ENCODE measurements around the gene TACC3.

TACC3 gene

DNA sequence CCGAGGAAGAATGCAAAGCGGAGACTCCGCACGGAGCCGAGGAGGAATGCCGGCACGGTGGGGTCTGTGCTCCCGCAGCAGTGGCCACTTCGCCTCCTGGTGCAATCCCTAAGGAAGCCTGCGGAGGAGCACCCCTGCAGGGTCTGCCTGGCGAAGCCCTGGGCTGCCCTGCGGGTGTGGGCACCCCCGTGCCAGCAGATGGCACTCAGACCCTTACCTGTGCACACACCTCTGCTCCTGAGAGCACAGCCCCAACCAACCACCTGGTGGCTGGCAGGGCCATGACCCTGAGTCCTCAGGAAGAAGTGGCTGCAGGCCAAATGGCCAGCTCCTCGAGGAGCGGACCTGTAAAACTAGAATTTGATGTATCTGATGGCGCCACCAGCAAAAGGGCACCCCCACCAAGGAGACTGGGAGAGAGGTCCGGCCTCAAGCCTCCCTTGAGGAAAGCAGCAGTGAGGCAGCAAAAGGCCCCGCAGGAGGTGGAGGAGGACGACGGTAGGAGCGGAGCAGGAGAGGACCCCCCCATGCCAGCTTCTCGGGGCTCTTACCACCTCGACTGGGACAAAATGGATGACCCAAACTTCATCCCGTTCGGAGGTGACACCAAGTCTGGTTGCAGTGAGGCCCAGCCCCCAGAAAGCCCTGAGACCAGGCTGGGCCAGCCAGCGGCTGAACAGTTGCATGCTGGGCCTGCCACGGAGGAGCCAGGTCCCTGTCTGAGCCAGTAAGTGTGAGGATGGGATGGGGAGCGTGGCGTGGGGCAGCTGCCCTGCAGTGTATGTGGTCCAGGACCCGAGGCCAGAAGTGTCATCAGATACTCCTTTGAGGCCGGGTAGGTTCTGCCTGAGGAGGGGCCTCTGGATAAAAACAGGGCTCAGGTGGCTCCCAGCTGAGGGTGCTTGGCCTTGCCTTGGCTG, 7.0 kb downstream of the TACC3 start (continued):
- no peak for TF ChIP-seq ZNF416 (tag by site-specific recombination; IDR thresholded peaks at IDR 0.05)

- ChIA-PET CTCF (interaction anchor here (0.6 to 7.6 kb wide), 6 partner anchors 16 to 346 kb away, joined by 3 to 61 read pairs (median 4); no protein-coding TSS in a partner anchor), POLR2A (interaction anchor here (1.0 to 1.2 kb wide), 2 partner anchors 11 to 18 kb away, joined by 3 to 4 read pairs; partner anchors contain the start of gene SLBP)
- peaks cover 19 to 98% of the 10 kb centered on the region in 2 experiments; a peak in 2 of 3 replicates for H3K36me3 ChIP-seq (ENCODE audit: control insufficient read depth in 2 of 2, insufficient read depth in 1 of 2, low read length in 2 of 2)
- no peaks in the 10 kb centered on the region for H3K9me3 ChIP-seq (ENCODE audit: control insufficient read depth, insufficient read depth, low read depth, low read length)
- TF ChIP-seq GFI1B (tag by site-specific recombination; IDR thresholded peaks at IDR 0.05), result no peak
- TF ChIP-seq, protein P1, sequence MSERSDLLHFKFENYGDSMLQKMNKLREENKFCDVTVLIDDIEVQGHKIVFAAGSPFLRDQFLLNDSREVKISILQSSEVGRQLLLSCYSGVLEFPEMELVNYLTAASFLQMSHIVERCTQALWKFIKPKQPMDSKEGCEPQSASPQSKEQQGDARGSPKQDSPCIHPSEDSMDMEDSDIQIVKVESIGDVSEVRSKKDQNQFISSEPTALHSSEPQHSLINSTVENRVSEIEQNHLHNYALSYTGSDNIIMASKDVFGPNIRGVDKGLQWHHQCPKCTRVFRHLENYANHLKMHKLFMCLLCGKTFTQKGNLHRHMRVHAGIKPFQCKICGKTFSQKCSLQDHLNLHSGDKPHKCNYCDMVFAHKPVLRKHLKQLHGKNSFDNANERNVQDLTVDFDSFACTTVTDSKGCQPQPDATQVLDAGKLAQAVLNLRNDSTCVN (tag by site-specific recombination; optimal IDR thresholded peaks at IDR 0.05), result no peak
- TF ChIP-seq ZBTB17 (tag by site-specific recombination; IDR thresholded peaks at IDR 0.05), result no peak
- TF ChIP-seq ZNF513 (tag by site-specific recombination; IDR thresholded peaks at IDR 0.05), result no peak
- H3K27ac ChIP-seq (ENCODE audit: extremely low read depth, low read depth, low read length), result no peak overlapping the region
- H3K4me3 ChIP-seq (ENCODE audit: low read depth, low read length), result no peak overlapping the region
- no peaks in the 10 kb centered on the region for H3K4me1 ChIP-seq (ENCODE audit: control insufficient read depth, insufficient read depth, low read length)
These were observed 9.3 kb downstream of the TACC3 start for GRCh38 chr4:1730532-1731135.

GRCh38 chr4:1731180-1731579, 9.9 kb downstream of the TACC3 start:
- H3K4me3 ChIP-seq (ENCODE audit: low read depth, low read length), result no peak overlapping the region
- H3K9me3 ChIP-seq (ENCODE audit: control insufficient read depth, insufficient read depth, low read depth, low read length), result no peaks in the 10 kb centered on the region
- H3K4me1 ChIP-seq (ENCODE audit: control insufficient read depth, insufficient read depth, low read length), result no peaks in the 10 kb centered on the region
- POLR2A ChIA-PET, result interaction anchor here (1.0 kb wide), 1 partner anchor 19 kb away, joined by 3 read pairs; the partner anchor contains the start of gene SLBP
- H3K36me3 ChIP-seq (ENCODE audit: control insufficient read depth in 2 of 2, insufficient read depth in 1 of 2, low read length in 2 of 2), result peaks cover 22 to 98% of the 10 kb centered on the region in 2 experiments; a peak in 2 of 3 replicates
- H3K27ac ChIP-seq (ENCODE audit: extremely low read depth, low read depth, low read length), result no peak overlapping the region
- CTCF ChIA-PET, result interaction anchor here (0.6 to 7.6 kb wide), 4 partner anchors 15 to 157 kb away, joined by 3 to 61 read pairs (median 4); no protein-coding TSS in a partner anchor
- TF ChIP-seq ZBTB44 (tag by site-specific recombination; IDR thresholded peaks at IDR 0.05) (no peak), YY1 (tag by site-specific recombination; IDR thresholded peaks at IDR 0.05) (no peak), KLF1 (tag by site-specific recombination; IDR thresholded peaks at IDR 0.05) (no peak), ZNF311 (tag by site-specific recombination; IDR thresholded peaks at IDR 0.05; ENCODE audit: borderline replicate concordance) (no peak), ZNF518A (tag by site-specific recombination; conservative IDR thresholded peaks at IDR 0.05; ENCODE audit: low read depth) (no peak), ZNF501 (tag by site-specific recombination; IDR thresholded peaks at IDR 0.05) (no peak), ZNF423 (tag by site-specific recombination; IDR thresholded peaks at IDR 0.05) (no peak), ZNF426 (tag by site-specific recombination; IDR thresholded peaks at IDR 0.05) (no peak), ZNF513 (tag by site-specific recombination; IDR thresholded peaks at IDR 0.05) (no peak)
- TF ChIP-seq, protein P2, sequence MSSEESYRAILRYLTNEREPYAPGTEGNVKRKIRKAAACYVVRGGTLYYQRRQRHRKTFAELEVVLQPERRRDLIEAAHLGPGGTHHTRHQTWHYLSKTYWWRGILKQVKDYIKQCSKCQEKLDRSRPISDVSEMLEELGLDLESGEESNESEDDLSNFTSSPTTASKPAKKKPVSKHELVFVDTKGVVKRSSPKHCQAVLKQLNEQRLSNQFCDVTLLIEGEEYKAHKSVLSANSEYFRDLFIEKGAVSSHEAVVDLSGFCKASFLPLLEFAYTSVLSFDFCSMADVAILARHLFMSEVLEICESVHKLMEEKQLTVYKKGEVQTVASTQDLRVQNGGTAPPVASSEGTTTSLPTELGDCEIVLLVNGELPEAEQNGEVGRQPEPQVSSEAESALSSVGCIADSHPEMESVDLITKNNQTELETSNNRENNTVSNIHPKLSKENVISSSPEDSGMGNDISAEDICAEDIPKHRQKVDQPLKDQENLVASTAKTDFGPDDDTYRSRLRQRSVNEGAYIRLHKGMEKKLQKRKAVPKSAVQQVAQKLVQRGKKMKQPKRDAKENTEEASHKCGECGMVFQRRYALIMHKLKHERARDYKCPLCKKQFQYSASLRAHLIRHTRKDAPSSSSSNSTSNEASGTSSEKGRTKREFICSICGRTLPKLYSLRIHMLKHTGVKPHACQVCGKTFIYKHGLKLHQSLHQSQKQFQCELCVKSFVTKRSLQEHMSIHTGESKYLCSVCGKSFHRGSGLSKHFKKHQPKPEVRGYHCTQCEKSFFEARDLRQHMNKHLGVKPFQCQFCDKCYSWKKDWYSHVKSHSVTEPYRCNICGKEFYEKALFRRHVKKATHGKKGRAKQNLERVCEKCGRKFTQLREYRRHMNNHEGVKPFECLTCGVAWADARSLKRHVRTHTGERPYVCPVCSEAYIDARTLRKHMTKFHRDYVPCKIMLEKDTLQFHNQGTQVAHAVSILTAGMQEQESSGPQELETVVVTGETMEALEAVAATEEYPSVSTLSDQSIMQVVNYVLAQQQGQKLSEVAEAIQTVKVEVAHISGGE (tag by site-specific recombination; conservative IDR thresholded peaks at IDR 0.05; ENCODE audit: low read depth), result no peak

Data from HEK293 (cell line).